GM06990 (cell line): Measurements from ENCODE around the gene FMN1.

Experiments used
- DNase-seq: peaks from one replicate; pipeline ENCODE4 v3.0.0-alpha.2; 2011; ENCODE audit not compliant: insufficient read length; ENCODE audit errors: extremely low read depth
- H3K27me3 ChIP-seq: replicated peaks from 2 replicates; pipeline ENCODE4 v1.6.0; 2011; ENCODE audit warnings: low read length; ENCODE audit not compliant: control insufficient read depth, insufficient read depth
- H3K36me3 ChIP-seq: 2 replicates; pipeline ENCODE4 v1.5.1; 2011; ENCODE audit warnings: low read length; ENCODE audit not compliant: control insufficient read depth, insufficient read depth
- H3K4me3 ChIP-seq: replicated peaks from 2 replicates; pipeline ENCODE4 v1.5.1; 2011; ENCODE audit warnings: low read depth, mild to moderate bottlenecking, control low read depth, low read length
- CTCF ChIP-seq: IDR thresholded peaks from 2 replicates; pipeline ENCODE4 v1.5.1; 2011; ENCODE audit warnings: low read length, control low read depth, mild to moderate bottlenecking, inconsistent platforms; ENCODE audit not compliant: insufficient read depth, poor library complexity, severe bottlenecking

Gene FMN1

GRCh38 chr15:33236841-33237509, 42.5 kb upstream of the FMN1 start:
- no peak for DNase-seq
- no peaks in the 10 kb centered on the region for H3K36me3 ChIP-seq
- H3K27me3 ChIP-seq, result no peaks in the 10 kb centered on the region
- no peak for TF ChIP-seq CTCF
- H3K4me3 ChIP-seq, result no peak overlapping the region

- no peak for DNase-seq
- peak; percentile 45 for TF ChIP-seq CTCF
- H3K36me3 ChIP-seq, result no peaks in the 10 kb centered on the region
- H3K27me3 ChIP-seq, result no peaks in the 10 kb centered on the region
- no peak overlapping the region for H3K4me3 ChIP-seq
These were observed 39.5 kb upstream of the FMN1 start for GRCh38 chr15:33234020-33234461.

- peak; percentile 45 for TF ChIP-seq CTCF
- peak; percentile 9 for DNase-seq
- H3K4me3 ChIP-seq, result no peak overlapping the region
- no peaks in the 10 kb centered on the region for H3K36me3 ChIP-seq
- H3K27me3 ChIP-seq, result no peaks in the 10 kb centered on the region
These were observed 32.2 kb upstream of the FMN1 start for GRCh38 chr15:33226559-33227181.

GRCh38 chr15:33218071-33218491, 23.6 kb upstream of the FMN1 start:
- TF ChIP-seq CTCF, result no peak
- Histone ChIP-seq H3K36me3 (no peaks in the 10 kb centered on the region), H3K27me3 (no peaks in the 10 kb centered on the region), H3K4me3 (no peak overlapping the region)
- DNase-seq, result no peak

GRCh38 chr15:33215941-33216872, 21.7 kb upstream of the FMN1 start:
- Histone ChIP-seq H3K36me3 (no peaks in the 10 kb centered on the region), H3K4me3 (no peak overlapping the region), H3K27me3 (no peaks in the 10 kb centered on the region)
- peak; percentile 75 for TF ChIP-seq CTCF
- no peak for DNase-seq
